ENCODE measurements around the gene NCKAP1. TPM values are rescaled to one million over a fixed set of nuclear protein-coding genes. Genes with fewer than 3 reads are reported as not detected.

The NCKAP1 gene
- total RNA-seq, 1 experiment from 2014 or later = 173 TPM

DNA sequence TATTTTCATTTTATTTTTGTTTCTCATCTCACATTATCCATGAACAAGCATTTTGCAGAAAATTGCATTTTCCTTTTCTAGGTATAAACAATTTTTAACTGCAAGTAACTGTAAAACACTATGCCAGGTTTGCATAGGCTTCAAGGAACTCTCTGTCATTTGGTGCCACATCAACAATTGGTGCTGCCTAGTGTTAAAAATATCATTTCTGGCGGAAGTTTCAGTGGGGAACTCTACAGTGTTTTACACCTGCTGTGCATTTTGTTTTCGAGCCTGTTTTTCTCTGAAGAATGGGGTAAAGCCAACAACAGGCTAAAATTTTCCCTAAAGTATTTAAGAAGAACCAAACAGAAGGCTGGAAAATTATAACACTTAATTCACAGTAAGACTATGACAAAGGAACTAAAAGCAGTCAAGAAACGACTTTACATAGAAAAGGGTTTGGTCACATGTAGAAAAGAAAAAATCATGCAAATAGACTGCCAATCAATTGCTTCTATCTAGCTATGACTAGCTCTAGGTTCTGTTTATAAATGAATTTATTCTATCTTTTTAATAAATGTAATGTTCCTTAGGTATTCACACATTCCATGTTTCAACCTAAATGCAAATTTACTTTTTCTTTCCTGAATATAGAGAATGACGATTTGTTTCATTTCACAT is 150.4 kb downstream of the NCKAP1 start:
- ATAC-seq (no peak), DNase-seq (ENCODE audit: low spot score) (no peak)
- H3K4me1 Mint-ChIP-seq = 0 out of 2 replicates have a peak, but pooled peaks cover 3% of the 10 kb centered on the region
- no peak overlapping the region for H3K4me3 Mint-ChIP-seq
- POLR2A ChIA-PET = no interaction called here
- no peaks in the 10 kb centered on the region for H3K27me3 Mint-ChIP-seq (ENCODE audit: low read depth)
- no peak overlapping the region for H3K27ac Mint-ChIP-seq
- H3K9me3 Mint-ChIP-seq = no peaks in the 10 kb centered on the region
- no peak for TF ChIP-seq NR3C1 (CRISPR knock-in tag; conservative IDR thresholded peaks at IDR 0.05; ENCODE audit: low read depth)
- TF ChIP-seq NR2C2 (CRISPR knock-in tag; IDR thresholded peaks at IDR 0.05) = no peak
- no peak for TF ChIP-seq ZNF423 (CRISPR knock-in tag; IDR thresholded peaks at IDR 0.05)
- TF ChIP-seq, protein P1, sequence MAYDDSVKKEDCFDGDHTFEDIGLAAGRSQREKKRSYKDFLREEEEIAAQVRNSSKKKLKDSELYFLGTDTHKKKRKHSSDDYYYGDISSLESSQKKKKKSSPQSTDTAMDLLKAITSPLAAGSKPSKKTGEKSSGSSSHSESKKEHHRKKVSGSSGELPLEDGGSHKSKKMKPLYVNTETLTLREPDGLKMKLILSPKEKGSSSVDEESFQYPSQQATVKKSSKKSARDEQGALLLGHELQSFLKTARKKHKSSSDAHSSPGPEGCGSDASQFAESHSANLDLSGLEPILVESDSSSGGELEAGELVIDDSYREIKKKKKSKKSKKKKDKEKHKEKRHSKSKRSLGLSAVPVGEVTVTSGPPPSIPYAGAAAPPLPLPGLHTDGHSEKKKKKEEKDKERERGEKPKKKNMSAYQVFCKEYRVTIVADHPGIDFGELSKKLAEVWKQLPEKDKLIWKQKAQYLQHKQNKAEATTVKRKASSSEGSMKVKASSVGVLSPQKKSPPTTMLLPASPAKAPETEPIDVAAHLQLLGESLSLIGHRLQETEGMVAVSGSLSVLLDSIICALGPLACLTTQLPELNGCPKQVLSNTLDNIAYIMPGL (CRISPR knock-in tag; IDR thresholded peaks at IDR 0.05) = no peak
- TF ChIP-seq, protein P2, sequence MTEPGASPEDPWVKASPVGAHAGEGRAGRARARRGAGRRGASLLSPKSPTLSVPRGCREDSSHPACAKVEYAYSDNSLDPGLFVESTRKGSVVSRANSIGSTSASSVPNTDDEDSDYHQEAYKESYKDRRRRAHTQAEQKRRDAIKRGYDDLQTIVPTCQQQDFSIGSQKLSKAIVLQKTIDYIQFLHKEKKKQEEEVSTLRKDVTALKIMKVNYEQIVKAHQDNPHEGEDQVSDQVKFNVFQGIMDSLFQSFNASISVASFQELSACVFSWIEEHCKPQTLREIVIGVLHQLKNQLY (CRISPR knock-in tag; IDR thresholded peaks at IDR 0.05) = no peak
- no peak for TF ChIP-seq IRF2 (CRISPR knock-in tag; IDR thresholded peaks at IDR 0.05; ENCODE audit: borderline replicate concordance, low read depth)
- no peak for TF ChIP-seq ZNF232 (CRISPR knock-in tag; IDR thresholded peaks at IDR 0.05)
- no peak for TF ChIP-seq ZNF396 (CRISPR knock-in tag; IDR thresholded peaks at IDR 0.05; ENCODE audit: borderline replicate concordance)
- TF ChIP-seq TEAD1 (CRISPR knock-in tag; IDR thresholded peaks at IDR 0.05) = no peak
- TF ChIP-seq, protein P3, sequence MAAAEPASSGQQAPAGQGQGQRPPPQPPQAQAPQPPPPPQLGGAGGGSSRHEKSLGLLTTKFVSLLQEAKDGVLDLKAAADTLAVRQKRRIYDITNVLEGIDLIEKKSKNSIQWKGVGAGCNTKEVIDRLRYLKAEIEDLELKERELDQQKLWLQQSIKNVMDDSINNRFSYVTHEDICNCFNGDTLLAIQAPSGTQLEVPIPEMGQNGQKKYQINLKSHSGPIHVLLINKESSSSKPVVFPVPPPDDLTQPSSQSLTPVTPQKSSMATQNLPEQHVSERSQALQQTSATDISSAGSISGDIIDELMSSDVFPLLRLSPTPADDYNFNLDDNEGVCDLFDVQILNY (CRISPR knock-in tag; IDR thresholded peaks at IDR 0.05) = no peak
- no peak for TF ChIP-seq CBFB (CRISPR knock-in tag; IDR thresholded peaks at IDR 0.05; ENCODE audit: low read depth)
- TF ChIP-seq, protein P4, sequence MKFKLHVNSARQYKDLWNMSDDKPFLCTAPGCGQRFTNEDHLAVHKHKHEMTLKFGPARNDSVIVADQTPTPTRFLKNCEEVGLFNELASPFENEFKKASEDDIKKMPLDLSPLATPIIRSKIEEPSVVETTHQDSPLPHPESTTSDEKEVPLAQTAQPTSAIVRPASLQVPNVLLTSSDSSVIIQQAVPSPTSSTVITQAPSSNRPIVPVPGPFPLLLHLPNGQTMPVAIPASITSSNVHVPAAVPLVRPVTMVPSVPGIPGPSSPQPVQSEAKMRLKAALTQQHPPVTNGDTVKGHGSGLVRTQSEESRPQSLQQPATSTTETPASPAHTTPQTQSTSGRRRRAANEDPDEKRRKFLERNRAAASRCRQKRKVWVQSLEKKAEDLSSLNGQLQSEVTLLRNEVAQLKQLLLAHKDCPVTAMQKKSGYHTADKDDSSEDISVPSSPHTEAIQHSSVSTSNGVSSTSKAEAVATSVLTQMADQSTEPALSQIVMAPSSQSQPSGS (CRISPR knock-in tag; IDR thresholded peaks at IDR 0.05; ENCODE audit: borderline replicate concordance, low read depth) = no peak
- no peak for TF ChIP-seq EMX1 (CRISPR knock-in tag; IDR thresholded peaks at IDR 0.05)
- H3K36me3 Mint-ChIP-seq = no peaks in the 10 kb centered on the region
- CTCF ChIA-PET = no interaction called here

DNA sequence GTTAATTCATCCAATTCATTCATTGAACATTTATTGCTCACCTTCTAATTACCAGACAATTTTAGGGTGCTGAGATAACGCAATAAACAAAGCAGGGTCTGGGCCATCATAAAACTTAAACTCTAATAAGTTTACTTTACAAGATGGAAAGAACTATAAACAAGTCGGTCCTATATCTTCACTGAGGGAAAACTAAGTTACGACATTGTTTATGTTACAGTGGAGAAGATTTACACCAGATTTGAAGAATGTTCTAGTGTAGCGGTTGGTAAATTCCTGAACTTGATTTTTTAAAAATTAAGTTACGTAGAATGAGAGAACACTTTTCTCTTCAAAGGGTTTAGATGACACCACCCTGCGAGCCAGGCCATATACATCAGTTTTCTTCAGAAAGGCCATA is 151.2 kb downstream of the NCKAP1 start:
- H3K4me3 Mint-ChIP-seq = no peak overlapping the region
- CTCF ChIA-PET = no interaction called here
- no peaks in the 10 kb centered on the region for H3K36me3 Mint-ChIP-seq

DNA sequence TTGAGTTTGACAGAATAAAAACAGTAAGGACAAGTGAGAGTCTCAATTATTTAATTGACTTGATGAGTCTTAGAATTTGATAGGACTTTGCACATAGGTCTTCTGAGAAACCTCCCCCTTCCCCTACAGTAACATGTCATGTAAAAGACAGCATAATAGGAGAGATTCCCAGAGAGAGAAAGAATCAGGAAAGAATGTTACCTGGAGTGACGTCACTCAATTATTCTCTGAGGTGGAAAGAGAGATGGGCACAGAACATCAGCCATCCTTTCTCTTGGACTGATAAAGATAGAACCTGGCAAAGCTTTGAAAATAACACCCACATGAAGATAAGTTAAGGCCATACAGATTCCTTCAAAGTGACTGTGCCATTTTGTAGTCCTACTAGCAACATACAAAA is 152.5 kb downstream of the NCKAP1 start:
- no peaks in the 10 kb centered on the region for H3K36me3 Mint-ChIP-seq
- no peak overlapping the region for H3K4me3 Mint-ChIP-seq
- H3K9me3 Mint-ChIP-seq = peaks cover 3% of the 10 kb centered on the region; the same call in 1 of the 2 replicates
- ChIA-PET POLR2A (no interaction called here), CTCF (no interaction called here)
- DNase-seq (ENCODE audit: low spot score) (no peak), ATAC-seq (no peak)
- no peaks in the 10 kb centered on the region for H3K27me3 Mint-ChIP-seq (ENCODE audit: low read depth)
- no peak overlapping the region for H3K27ac Mint-ChIP-seq
- 0 out of 2 replicates have a peak, but pooled peaks cover 3% of the 10 kb centered on the region for H3K4me1 Mint-ChIP-seq
- TF ChIP-seq, protein P5, sequence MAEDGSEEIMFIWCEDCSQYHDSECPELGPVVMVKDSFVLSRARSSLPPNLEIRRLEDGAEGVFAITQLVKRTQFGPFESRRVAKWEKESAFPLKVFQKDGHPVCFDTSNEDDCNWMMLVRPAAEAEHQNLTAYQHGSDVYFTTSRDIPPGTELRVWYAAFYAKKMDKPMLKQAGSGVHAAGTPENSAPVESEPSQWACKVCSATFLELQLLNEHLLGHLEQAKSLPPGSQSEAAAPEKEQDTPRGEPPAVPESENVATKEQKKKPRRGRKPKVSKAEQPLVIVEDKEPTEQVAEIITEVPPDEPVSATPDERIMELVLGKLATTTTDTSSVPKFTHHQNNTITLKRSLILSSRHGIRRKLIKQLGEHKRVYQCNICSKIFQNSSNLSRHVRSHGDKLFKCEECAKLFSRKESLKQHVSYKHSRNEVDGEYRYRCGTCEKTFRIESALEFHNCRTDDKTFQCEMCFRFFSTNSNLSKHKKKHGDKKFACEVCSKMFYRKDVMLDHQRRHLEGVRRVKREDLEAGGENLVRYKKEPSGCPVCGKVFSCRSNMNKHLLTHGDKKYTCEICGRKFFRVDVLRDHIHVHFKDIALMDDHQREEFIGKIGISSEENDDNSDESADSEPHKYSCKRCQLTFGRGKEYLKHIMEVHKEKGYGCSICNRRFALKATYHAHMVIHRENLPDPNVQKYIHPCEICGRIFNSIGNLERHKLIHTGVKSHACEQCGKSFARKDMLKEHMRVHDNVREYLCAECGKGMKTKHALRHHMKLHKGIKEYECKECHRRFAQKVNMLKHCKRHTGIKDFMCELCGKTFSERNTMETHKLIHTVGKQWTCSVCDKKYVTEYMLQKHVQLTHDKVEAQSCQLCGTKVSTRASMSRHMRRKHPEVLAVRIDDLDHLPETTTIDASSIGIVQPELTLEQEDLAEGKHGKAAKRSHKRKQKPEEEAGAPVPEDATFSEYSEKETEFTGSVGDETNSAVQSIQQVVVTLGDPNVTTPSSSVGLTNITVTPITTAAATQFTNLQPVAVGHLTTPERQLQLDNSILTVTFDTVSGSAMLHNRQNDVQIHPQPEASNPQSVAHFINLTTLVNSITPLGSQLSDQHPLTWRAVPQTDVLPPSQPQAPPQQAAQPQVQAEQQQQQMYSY (CRISPR knock-in tag; IDR thresholded peaks at IDR 0.05) = no peak
- TF ChIP-seq, protein P6, sequence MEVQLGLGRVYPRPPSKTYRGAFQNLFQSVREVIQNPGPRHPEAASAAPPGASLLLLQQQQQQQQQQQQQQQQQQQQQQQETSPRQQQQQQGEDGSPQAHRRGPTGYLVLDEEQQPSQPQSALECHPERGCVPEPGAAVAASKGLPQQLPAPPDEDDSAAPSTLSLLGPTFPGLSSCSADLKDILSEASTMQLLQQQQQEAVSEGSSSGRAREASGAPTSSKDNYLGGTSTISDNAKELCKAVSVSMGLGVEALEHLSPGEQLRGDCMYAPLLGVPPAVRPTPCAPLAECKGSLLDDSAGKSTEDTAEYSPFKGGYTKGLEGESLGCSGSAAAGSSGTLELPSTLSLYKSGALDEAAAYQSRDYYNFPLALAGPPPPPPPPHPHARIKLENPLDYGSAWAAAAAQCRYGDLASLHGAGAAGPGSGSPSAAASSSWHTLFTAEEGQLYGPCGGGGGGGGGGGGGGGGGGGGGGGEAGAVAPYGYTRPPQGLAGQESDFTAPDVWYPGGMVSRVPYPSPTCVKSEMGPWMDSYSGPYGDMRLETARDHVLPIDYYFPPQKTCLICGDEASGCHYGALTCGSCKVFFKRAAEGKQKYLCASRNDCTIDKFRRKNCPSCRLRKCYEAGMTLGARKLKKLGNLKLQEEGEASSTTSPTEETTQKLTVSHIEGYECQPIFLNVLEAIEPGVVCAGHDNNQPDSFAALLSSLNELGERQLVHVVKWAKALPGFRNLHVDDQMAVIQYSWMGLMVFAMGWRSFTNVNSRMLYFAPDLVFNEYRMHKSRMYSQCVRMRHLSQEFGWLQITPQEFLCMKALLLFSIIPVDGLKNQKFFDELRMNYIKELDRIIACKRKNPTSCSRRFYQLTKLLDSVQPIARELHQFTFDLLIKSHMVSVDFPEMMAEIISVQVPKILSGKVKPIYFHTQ (CRISPR knock-in tag; IDR thresholded peaks at IDR 0.05) = no peak
- no peak for TF ChIP-seq JAZF1 (CRISPR knock-in tag; IDR thresholded peaks at IDR 0.05)
- TF ChIP-seq, protein P7, sequence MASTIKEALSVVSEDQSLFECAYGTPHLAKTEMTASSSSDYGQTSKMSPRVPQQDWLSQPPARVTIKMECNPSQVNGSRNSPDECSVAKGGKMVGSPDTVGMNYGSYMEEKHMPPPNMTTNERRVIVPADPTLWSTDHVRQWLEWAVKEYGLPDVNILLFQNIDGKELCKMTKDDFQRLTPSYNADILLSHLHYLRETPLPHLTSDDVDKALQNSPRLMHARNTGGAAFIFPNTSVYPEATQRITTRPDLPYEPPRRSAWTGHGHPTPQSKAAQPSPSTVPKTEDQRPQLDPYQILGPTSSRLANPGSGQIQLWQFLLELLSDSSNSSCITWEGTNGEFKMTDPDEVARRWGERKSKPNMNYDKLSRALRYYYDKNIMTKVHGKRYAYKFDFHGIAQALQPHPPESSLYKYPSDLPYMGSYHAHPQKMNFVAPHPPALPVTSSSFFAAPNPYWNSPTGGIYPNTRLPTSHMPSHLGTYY (CRISPR knock-in tag; IDR thresholded peaks at IDR 0.05) = no peak
- TF ChIP-seq, protein P8, sequence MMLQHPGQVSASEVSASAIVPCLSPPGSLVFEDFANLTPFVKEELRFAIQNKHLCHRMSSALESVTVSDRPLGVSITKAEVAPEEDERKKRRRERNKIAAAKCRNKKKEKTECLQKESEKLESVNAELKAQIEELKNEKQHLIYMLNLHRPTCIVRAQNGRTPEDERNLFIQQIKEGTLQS (CRISPR knock-in tag; conservative IDR thresholded peaks at IDR 0.05) = no peak
- TF ChIP-seq RELA (CRISPR knock-in tag; IDR thresholded peaks at IDR 0.05; ENCODE audit: borderline replicate concordance) = no peak

More for the DNA sequence above, 151.2 kb downstream of the NCKAP1 start:
- no peaks in the 10 kb centered on the region for H3K9me3 Mint-ChIP-seq
- ATAC-seq (no peak), DNase-seq (ENCODE audit: low spot score) (no peak)
- no peak overlapping the region for H3K27ac Mint-ChIP-seq
- 0 out of 2 replicates have a peak, but pooled peaks cover 3% of the 10 kb centered on the region for H3K4me1 Mint-ChIP-seq
- TF ChIP-seq ZNF121 (CRISPR knock-in tag; IDR thresholded peaks at IDR 0.05) = no peak
- no peaks in the 10 kb centered on the region for H3K27me3 Mint-ChIP-seq (ENCODE audit: low read depth)
- POLR2A ChIA-PET = no interaction called here

Measured in WTC11 (cell line).